Limb (tissue), 2 donors: ENCODE results near the gene APOM.

Source experiments
- DNase-seq, 2 donors: peaks; one replicate each; pipeline ENCODE4 v3.0.0-alpha.2; 2016; ENCODE audit errors: extremely low spot score in 2 of 2

APOM gene

GRCh38 chr6:31702819-31703716, 47.4 kb downstream of the APOM start, which contains the start of gene ABHD16A:
ABHD16A (minus strand) TSS chr6:31703324; CDS start chr6:31703281, 43 bp downstream.
- DNase-seq: peak; percentile 99

GRCh38 chr6:31705931-31706330, 50.2 kb downstream of the APOM start:
- DNase-seq: no peak

- no peak for DNase-seq
Observed at GRCh38 chr6:31706599-31706998, 50.9 kb downstream of the APOM start, which contains the start of gene LY6G6F. LY6G6F (plus strand) TSS chr6:31706866; CDS start chr6:31706907, 41 bp downstream.

GRCh38 chr6:31707701-31708100, 52.0 kb downstream of the APOM start:
- no peak for DNase-seq
